ENCODE measurements around the gene C1orf159.

Gene C1orf159

GRCh38 chr1:1084372-1085170 lies 31.3 kb downstream of the C1orf159 start:
- H3K4me3 ChIP-seq (ENCODE audit: low read depth, low read length): no peak overlapping the region
- TF ChIP-seq CTCF (IDR thresholded peaks at IDR 0.05; ENCODE audit: borderline replicate concordance, insufficient read depth, low read depth, low read length): no peak

GRCh38 chr1:1083416-1084371 lies 32.2 kb downstream of the C1orf159 start:
- TF ChIP-seq CTCF (IDR thresholded peaks at IDR 0.05; ENCODE audit: borderline replicate concordance, insufficient read depth, low read depth, low read length): no peak
- H3K4me3 ChIP-seq (ENCODE audit: low read depth, low read length): no peak overlapping the region

DNA sequence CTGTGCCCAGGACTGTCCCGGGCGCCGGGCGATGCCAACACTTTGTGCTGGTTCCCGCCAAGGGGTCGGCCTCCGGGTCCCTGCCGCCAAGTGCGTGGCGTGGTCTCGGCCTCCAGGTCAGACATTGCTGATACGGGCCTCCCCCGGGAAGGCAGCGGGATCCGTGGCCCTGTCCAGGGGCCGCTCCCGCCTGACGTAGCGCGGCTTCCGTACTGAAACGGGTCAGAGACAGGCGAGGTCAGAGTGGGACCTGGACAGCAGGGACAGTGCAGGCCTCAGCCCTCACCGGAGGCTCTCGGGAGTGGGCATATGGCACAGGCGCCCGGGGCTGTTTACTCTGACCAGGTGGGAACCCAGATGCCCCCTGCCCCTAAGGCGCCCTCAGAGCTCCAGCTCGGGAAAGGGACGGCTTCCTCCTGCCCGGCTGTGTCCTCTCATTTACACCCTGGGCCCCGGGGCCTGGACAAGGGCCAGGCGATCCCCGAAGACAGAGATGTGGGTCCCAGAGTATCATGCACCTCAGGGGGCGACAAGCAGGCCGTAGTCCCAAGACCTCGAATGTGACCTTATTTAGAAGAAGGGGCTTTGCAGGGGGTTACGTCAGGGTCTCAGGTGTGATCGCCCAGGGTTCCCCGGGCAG lies 33.0 kb downstream of the C1orf159 start:
- no peak for TF ChIP-seq CTCF (IDR thresholded peaks at IDR 0.05; ENCODE audit: borderline replicate concordance, insufficient read depth, low read depth, low read length)
- no peak overlapping the region for H3K4me3 ChIP-seq (ENCODE audit: low read depth, low read length)

GRCh38 chr1:1082239-1082775 lies 33.6 kb downstream of the C1orf159 start:
- no peak overlapping the region for H3K4me3 ChIP-seq (ENCODE audit: low read depth, low read length)
- no peak for TF ChIP-seq CTCF (IDR thresholded peaks at IDR 0.05; ENCODE audit: borderline replicate concordance, insufficient read depth, low read depth, low read length)

- H3K4me3 ChIP-seq (ENCODE audit: low read depth, low read length): no peak overlapping the region
- TF ChIP-seq CTCF (IDR thresholded peaks at IDR 0.05; ENCODE audit: borderline replicate concordance, insufficient read depth, low read depth, low read length): no peak
Measured at GRCh38 chr1:1081311-1082238, 34.3 kb downstream of the C1orf159 start.

DNA sequence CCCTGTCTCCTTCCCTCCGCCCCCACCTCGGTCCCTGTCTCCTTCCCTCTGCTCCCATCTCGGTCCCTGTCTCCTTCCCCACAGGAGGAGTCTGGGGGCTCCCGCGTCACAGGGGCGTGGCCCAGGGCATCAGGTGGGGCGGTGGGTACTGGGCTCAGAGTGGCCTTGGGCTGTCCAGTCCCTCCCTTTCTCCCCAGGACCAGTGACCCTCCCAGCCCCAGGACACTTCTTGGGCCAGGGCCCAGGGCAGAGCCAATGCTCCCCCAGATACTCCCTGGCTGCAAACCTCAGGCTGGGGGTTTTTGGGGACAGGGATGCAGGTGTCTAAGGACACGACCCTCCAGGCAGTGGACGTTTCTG lies 35.0 kb downstream of the C1orf159 start:
- TF ChIP-seq CTCF (IDR thresholded peaks at IDR 0.05; ENCODE audit: borderline replicate concordance, insufficient read depth, low read depth, low read length): no peak

More for the DNA sequence above, 35.0 kb downstream of the C1orf159 start:
- no peak overlapping the region for H3K4me3 ChIP-seq (ENCODE audit: low read depth, low read length)

Measured in GM12875 (cell line).